GM18861 (cell line): ENCODE measurements around the gene ARHGAP18.

Source experiments
- ATAC-seq: cut with Tn5 transposase; IDR thresholded peaks from one replicate; pipeline ENCODE4 v1.9.1; 2021; ENCODE audit not compliant: unreplicated experiment

ARHGAP18 gene

GRCh38 chr6:129645830-129646579 lies 64.0 kb downstream of the ARHGAP18 start:
- ATAC-seq = no peak

- no peak for ATAC-seq
Observed at GRCh38 chr6:129645106-129645829, 64.7 kb downstream of the ARHGAP18 start.

GRCh38 chr6:129644567-129645015 lies 65.4 kb downstream of the ARHGAP18 start:
- no peak for ATAC-seq

GRCh38 chr6:129643968-129644367 lies 66.0 kb downstream of the ARHGAP18 start:
- no peak for ATAC-seq

- ATAC-seq = no peak
Observed at GRCh38 chr6:129643176-129643575, 66.8 kb downstream of the ARHGAP18 start.

- no peak for ATAC-seq
Observed at GRCh38 chr6:129642322-129642721, 67.7 kb downstream of the ARHGAP18 start.

- no peak for ATAC-seq
Observed at GRCh38 chr6:129641344-129641743, 68.6 kb downstream of the ARHGAP18 start.

GRCh38 chr6:129638686-129639085 lies 71.3 kb downstream of the ARHGAP18 start:
- ATAC-seq = no peak

GRCh38 chr6:129638055-129638684 lies 71.8 kb downstream of the ARHGAP18 start:
- no peak for ATAC-seq

- no peak for ATAC-seq
Observed at GRCh38 chr6:129637340-129638054, 72.5 kb downstream of the ARHGAP18 start.

- ATAC-seq = no peak
Observed at GRCh38 chr6:129635396-129636130, 74.4 kb downstream of the ARHGAP18 start.

- ATAC-seq = no peak
Observed at GRCh38 chr6:129634411-129635230, 75.4 kb downstream of the ARHGAP18 start.

GRCh38 chr6:129633529-129633928 lies 76.4 kb downstream of the ARHGAP18 start:
- no peak for ATAC-seq

- no peak for ATAC-seq
Observed at GRCh38 chr6:129632172-129632613, 77.8 kb downstream of the ARHGAP18 start.

- ATAC-seq = no peak
Observed at GRCh38 chr6:129631070-129631469, 78.9 kb downstream of the ARHGAP18 start.

- ATAC-seq = no peak
Observed at GRCh38 chr6:129630596-129630995, 79.4 kb downstream of the ARHGAP18 start.

- ATAC-seq = no peak
Observed at GRCh38 chr6:129628101-129628815, 81.7 kb downstream of the ARHGAP18 start.

GRCh38 chr6:129624488-129624887 lies 85.5 kb downstream of the ARHGAP18 start:
- no peak for ATAC-seq
